NCI-H2196 (cell line): ENCODE results near the gene SGTA.
"Not testable (repeated sequence)": the region's sequence is repeated elsewhere in the genome, so short reads cannot be mapped to it uniquely, and the experiment has no call there.

Experiments used
- DNase-seq: peaks from one replicate; lab custom pipeline; 2025; ENCODE audit not compliant: unreplicated experiment; lab: John Stamatoyannopoulos, UW

SGTA gene, protein sequence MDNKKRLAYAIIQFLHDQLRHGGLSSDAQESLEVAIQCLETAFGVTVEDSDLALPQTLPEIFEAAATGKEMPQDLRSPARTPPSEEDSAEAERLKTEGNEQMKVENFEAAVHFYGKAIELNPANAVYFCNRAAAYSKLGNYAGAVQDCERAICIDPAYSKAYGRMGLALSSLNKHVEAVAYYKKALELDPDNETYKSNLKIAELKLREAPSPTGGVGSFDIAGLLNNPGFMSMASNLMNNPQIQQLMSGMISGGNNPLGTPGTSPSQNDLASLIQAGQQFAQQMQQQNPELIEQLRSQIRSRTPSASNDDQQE

DNA sequence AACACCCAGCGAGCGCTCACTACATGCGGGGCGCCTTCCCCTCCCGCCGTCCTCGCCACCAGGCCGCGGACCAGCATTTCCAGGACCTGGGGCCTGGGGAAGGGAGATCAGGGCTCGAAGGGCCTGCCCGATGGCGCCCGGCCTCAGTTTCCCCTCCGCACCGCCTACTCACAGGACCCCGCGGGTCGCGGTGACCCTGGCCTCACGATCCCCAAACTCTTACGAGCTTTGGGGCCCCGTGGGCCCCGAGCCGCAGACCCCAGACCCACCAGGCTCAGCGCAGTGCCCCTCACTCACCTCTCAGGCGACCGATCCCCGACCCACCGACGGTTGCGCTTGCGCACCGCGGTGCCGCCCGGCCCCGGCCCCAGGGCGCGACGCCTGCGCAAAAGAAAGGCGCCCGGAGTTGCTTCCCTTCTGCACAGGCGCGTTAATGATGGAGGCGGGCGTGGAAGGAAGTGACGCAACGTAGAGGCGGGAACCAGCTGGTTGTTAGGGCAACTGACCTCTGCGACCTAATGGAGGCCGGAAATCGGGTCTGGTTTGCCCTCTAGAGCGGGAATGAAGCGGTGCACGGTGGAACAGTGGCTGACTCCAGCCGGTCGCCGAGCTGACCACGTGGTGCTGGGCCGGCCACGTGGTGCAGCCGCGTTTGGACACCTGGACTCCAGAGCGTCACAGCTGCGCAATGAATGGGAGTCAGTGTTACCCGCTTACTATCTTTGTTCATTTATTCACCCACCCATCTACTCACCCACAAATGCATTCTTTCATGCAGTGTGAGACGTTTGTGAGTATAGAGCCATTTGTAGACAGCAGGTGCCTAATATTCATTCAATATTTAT, at the start of gene SGTA:
Gene SGTA (minus strand): TSS at position 338 of the 845 bp plus-strand sequence. CDS start 14,205 bp downstream, outside the sequence.
- peak; percentile 99 for DNase-seq

DNA sequence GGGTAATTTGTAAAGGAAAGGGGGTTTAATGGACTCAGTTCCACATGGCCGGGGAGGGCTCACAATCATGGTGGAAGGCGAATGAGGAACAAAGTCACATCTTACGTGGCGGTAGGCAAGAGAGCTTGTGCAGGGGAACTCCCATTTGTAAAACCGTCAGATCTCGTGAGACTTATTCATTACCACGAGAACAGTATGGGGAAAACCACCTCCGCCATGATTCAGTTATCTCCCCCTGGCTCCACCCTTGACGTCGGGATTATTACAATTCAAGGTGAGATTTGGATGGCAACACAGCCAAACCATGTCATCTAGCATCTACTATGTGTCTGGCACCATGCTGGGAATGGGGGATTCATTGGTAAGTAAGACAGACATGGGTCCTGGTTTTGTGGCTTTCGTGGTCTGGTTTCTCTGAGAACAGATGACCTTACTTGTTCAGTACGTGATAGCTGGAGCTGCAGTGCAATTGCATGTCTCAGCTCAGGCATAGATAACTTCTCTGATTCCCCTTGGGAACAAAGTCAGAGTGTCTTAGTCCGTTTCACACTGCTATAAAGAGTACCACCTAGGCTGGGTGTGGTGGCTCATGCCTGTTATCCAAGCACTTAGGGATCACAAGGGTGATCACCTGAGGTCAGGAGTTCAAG, 44.9 kb upstream of the SGTA start:
- no peak for DNase-seq

DNA sequence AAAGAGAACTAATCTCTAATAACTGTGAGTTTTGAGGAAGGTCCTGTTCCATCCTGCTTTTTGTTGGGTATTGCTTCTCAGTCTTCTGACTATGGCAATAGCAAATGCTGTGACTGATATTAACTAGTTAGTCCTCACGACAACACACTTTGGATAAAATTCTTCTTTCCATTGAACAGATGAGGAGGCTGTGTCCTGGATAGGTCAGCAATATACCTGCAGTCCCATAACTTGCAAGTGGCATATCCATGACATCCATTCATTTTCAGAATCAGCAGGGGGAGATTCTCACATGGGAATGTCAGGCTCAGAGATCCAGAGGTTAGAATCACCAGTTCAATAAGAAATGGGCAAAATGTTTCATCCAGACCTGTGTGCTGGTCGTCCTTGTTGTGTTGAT, 43.9 kb upstream of the SGTA start:
- DNase-seq = no peak

DNA sequence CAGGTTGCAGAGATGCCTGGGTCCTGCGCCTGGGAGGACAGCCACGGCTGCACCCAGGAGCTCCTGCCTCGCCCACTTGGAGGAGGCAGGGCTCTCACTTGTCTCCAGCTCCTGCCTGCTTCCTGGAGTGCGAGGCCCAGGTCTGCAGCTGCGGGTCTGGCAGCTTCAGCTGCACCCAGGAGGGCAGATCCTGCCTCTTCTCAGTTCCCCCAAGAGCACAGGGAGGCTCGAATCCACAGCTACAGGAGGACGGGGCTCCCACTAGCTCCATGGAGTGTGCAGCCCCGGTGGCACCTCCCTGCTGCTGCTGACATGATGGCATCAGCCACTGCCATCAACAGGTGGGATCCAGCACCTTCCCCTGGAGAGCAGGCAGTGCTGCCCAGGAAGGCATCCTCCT, 41.1 kb upstream of the SGTA start:
- DNase-seq = no peak

DNA sequence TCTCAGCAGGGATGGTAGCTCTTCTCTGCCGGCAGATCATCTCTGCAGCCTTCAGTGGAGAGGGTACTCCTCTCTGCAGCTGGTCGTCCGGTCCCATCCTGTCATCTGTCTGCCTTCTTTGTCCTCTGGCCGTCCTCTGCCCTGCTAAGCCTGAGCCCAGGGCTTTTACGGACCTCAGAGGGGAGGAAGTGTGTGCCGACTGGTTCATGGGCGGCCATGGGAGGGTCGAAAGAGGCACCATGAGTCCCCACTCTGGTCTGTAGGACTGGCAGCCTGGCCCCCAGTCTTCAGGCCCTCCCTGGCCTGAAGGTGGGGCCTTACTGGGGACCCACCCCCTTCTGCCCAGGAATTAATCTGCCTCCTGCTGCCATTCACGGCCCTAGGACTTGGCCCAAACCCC, 40.6 kb upstream of the SGTA start:
- DNase-seq = no peak

DNA sequence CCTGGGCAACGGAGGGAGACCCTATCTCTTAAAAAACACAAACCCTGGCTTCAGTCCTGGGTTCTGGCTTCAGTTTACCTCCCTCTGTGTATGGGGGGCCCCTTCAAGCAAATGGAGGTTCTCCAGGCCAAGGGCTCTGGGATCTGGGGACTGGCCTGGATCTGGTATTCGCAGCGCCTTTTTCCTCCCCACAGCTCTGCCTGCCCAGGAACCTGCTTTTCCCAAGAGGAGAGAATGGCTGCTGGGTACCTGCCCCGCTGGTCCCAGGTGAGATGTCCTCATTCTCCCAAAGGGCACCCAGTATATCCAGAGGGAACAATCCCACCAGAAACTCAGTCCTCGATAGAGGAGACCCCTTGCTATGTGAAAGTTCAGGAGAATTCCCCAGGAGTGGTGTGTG, 39.8 kb upstream of the SGTA start:
- DNase-seq = no peak

DNA sequence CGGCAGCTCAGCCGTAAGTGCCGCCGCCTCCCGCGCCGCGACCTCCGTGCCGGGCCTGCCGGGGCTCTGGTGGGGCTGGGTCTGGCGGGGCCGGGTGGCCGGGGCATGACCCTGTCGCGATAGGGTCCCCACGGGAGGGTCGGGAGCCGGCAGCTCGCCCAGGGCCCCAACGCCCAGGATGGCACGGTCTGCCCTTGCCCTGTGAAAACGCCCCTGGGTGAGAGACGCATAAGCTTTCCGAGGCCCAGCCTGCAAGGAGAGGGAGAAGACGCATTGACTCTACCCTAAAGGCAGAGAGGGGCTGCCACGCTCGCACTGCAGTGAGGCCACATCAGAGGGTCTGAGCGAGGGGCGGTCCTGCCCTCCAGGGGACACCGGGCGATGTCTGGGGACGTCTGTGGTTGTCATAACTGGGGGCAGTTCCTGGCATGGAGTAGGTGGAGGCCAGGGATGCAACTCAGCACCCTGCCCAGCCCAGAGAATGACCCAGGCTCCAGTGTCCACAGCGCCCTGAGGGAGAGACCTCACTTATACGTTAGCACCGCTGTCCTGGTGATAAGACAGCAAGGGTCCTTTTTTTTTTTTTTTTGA, 37.1 kb upstream of the SGTA start:
- no peak for DNase-seq

DNA sequence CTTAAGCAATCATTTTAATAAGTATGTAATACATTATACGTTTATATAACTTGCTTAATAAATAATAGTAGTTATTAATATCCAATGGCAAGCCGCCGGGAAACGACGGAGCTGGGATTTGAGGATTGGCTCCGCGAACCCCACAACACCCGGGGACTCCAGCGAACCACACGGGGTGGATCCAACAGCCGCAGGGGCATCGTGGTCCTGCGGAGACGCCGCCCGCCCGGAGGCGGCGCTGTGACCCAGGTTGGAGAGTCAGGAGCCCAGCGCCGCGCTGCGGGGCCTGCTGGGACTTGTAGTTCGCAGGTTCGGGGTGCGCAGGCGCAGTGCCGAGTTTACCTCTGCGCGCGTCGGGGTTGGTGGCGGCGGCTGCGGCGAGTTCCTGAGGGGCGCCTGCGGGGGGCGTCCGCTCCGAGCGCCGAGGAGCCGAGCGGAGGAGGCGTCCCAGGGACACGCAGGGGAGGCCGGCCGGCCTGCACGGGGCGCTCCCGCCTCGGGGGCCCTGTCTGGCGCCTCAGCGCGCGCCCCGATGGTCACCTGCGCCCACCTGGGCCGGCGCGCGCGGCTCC, 36.6 kb upstream of the SGTA start, which contains the start of gene ZNF554:
Gene ZNF554 (plus strand): TSS at position 329 of the 572 bp plus-strand sequence. CDS start 204 bp downstream, at position 533.
- DNase-seq = peak; percentile 96

DNA sequence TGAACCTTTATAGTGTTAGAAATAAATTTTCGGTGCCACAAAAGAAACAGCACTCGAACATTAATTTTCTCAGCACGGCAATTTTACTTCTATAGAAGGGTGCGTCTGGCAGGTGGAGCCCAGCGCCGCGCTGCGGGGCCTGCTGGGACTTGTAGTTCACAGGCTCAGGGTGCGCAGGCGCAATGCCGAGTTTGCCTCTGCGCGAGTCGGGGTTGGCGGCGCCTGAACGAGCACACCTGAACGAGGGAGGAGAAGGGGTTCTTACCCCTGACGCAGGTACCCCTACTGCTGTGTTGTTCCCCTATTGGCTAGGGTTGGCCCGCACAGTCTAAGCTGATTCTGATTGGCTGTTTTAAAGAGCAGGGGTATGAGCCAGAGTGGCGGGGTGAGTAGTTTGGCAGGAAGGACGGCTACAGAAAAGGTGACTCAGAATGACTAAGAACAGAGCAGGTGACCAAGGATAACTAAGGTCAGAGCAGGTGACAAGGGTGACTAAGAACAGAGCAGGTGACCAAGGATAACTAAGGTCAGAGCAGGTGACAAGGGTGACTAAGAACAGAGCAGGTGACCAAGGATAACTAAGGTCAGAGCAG, 34.3 kb upstream of the SGTA start:
- not testable (repeated sequence) for DNase-seq

DNA sequence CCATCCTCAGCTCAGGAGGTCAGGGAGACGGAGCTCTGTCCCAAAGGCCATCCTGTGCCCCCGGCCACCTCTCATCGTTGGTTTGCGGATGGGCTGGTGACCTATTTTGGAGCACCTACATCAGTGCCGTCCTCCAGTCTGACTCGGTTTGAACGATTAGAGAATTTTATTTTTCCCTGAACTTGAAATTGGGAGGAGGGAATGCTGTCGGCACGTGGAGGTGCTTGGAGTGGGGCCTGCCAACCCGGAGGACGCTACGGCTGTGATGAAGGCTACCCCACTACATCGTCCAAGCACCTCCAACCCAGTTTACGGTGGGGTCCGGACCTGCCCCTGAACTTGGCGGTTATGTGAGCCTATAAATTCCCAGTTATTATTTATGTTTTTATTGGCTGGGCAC, 33.6 kb upstream of the SGTA start:
- DNase-seq = no peak

DNA sequence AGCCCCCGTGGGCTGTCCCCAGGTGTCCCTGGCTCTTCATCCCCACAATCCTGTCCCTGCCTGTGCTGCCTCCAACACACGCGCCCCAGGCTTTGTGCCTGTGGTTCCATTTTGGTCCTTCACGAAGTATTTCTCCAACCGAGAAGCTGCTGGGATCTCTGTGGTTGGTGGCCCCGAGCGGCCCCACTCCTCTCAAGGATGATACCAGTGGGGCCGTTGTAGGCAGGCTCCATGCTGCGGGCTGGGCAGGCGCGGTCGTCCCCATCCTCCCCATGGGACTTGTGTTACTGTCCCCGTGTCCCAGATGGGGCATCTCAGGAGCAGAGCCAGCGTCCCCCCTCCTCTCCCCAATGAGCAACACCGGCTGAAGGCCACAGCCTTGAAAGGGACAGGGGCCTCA, 32.9 kb upstream of the SGTA start:
- no peak for DNase-seq

DNA sequence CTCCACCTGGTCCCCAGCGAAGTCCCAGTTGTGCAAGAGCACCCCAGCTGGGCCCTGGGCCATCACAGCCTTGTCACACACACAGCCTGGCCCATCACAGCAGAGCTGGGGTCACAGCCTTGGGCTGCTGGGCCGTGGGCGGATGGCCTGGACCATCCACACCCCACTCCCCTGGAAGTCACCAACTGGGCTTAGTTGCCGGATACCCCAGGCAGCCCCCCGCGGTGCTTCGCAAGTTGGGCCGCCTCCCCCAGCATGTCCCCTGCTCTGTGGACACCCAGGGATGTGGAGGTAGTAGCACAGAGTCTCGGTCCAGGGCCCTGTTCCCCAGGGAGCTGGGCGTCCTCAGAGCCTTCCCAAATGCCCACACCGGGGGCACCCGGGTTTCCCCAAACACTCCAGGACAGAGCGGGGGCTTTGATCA, 32.1 kb upstream of the SGTA start:
- DNase-seq = no peak

DNA sequence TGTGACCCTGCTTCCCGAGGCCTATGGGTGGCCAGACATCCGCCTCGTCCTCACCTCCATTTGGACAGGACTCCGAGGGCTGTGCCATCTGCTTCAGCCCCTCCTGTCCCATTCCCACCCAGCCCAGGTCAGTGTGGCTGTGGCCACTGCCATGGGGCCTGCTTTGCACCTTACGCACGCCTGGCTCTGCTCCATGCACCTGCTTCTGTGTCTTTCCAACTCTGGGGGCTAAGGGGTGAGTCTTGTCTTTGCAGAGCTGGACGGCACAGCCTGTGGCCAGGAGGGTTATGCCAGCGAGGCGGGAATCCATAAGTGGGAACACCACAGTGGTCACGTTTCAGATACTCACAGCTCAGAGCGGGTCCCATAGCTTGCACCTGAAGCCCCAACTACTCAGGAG, 31.4 kb upstream of the SGTA start:
- no peak for DNase-seq

DNA sequence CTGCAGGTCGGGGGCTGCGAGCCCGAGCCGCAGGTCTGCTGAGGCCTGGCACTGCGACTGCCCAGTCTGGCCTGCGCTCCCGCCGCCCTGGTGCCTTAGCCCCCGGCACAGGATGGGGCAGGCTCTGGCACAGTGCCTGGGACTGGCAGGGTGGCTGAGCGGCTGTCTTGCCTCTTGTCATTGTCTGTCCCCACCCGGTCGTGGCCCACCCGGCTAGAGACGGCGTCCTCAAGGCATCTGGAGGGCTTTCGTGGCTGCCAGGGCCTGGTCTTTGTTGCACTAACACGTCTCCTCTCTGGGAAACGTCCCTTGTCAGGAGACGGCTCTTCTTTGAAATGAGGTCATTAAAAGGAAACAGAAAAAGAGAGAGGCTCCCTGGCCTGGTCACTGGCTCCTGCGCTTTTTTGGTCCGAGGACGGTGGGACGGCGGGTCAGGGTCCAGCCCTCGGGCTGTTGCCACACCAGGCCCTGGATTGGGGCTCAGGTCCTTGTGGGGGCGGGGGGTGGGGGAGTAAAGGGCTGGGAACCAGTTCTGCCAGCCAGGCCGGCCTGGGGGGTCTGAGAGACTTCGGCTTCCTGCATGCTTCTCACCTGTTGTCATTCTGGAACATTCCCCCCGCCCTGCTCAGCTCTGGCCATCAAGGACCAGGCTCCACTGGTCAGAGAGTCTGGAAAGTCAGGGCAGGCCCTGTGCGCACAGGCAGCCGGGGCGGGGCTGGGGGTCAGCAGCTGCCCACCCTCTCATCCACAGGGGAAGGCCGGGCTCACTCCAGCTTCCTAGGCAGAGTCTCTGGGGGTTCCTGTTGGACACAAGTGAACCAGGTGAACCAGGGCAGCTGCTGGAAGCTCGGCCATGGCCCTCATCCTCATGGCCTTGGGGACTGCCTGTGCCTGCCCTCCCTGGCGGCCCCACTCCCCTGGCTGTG, 30.4 kb upstream of the SGTA start:
- no peak for DNase-seq

DNA sequence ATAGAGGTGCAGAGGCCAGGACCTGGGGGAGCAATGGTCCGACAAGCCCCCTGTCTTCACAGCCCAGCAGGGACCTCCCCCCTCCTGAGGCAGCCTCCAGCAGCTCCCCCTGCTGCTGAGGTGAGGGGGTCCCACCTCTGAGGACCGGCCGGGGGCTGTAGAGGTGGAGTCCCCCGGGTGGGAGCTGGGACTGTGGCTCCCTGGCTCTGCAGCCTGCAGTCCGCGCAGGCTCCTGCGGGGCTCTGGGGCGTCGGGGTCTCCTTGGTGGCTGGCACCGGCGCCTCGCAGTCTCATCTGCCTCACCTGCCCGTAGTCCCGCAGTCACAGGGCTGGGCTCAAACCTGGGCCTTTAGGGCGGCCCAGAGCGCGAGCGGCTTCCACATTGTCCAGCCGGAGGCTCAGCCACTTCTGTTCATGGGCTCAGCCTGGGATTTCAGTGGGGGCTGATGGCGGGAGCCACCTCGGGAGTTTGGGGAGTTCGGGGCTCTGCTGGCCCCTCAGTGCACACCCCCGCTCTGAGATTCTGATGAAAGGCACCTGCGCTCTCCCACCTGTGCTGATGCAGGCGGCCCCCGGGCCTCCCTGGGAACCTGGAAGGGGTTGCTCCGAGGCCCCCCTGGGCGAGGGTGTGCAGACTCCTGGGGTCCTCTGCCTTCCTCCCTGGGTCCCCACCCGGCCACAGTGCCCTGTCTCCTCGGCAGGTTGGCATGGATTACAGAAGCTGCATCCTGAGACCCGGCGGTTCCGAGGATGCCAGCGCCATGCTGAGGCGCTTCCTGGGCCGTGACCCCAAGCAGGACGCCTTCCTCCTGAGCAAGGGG, 29.6 kb upstream of the SGTA start:
- DNase-seq = no peak

DNA sequence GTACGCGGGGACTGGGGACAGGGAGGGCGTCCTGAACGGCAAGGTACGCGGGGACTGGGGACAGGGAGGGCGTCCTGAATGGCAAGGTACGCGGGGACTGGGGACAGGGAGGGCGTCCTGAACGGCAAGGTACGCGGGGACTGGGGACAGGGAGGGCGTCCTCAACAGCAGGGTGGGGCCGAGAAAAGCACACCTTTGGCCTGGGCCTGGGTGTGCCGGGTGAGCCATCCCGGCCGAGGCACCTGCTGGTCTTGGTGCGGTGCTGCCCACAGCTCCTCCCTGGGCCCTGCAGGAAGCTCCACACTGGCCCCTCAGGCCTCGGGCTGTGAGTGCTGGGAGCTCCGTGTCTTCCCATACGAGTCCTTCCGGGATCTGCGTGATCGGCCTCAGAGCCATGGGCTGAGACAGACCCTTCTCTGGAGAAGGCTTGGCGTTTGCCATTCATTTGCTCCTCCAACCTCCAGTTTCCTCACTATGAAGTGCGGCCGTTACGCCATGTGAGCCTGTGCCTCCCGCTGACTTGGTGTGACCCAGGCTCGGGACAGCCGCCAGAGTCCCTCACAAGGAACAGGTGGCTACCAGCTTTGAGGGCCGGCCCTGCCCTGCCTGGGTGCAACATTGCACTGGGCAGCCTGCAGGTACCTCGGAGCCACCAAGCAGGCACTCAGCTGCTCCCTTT, 28.8 kb upstream of the SGTA start:
- no peak for DNase-seq

DNA sequence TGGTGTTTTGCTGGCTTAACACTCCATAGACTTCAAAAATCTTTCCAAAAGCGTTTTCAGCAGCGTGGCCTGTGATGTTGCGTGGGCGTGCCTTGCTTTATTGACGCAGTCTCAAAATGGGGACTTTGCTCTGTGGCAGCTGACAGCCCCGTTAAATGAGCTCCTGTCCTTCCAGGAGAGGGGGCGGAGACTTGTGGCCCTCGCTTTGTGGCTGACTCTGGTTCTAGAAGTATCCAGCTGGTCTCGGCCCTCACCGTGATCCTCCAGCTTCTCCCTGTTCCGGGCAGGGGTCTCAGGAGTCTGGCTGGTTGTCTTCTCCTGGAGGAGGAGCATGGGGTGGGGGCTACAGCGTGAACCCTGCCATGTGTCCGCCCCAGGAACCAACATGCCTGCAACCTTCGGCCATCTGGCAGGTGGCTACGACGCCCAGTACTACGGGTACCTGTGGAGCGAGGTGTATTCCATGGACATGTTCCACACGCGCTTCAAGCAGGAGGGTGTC, 28.2 kb upstream of the SGTA start:
- DNase-seq = no peak
